ENCODE results near the gene PBLD. TPM values are rescaled to one million over a fixed set of nuclear protein-coding genes. Genes with fewer than 3 reads are reported as not detected.

PBLD gene
- polyA plus RNA-seq, 1 donor (not counting 4 experiments of a cell fraction or from before 2014, with no cell fraction given): 1.00 TPM

GRCh38 chr10:68239596-68240150 is 93.1 kb downstream of the PBLD start:
- Histone ChIP-seq H3K9ac (ENCODE audit: control insufficient read depth, extremely low read depth, insufficient read depth, low read length) (no peak overlapping the region), H3K9me1 (ENCODE audit: control insufficient read depth, extremely low read depth, insufficient read depth, low read length) (no peaks in the 10 kb centered on the region), H3K9me3 (ENCODE audit: control insufficient read depth, low read depth, low read length) (no peaks in the 10 kb centered on the region), H3K27ac (ENCODE audit: control insufficient read depth, insufficient read depth, low read length) (no peak overlapping the region), H3K27me3 (ENCODE audit: control insufficient read depth, extremely low read depth, insufficient read depth, low read length) (no peaks in the 10 kb centered on the region), H2AFZ (ENCODE audit: control insufficient read depth, low read length) (no peak overlapping the region), H3K4me1 (ENCODE audit: control insufficient read depth, extremely low read depth, insufficient read depth, low read length) (peaks cover 4% of the 10 kb centered on the region), H3K36me3 (ENCODE audit: control insufficient read depth in 2 of 2, extremely low read depth in 1 of 2, insufficient read depth in 2 of 2, low read length in 2 of 2) (no peaks in the 10 kb centered on the region), H3K4me3 (ENCODE audit: control insufficient read depth in 2 of 3, extremely low read depth in 1 of 3, insufficient read depth in 2 of 3, low read depth in 1 of 3, low read length in 3 of 3) (no peak overlapping the region), H3K4me2 (ENCODE audit: control insufficient read depth, extremely low read depth, insufficient read depth, low read depth, low read length) (no peak overlapping the region), H3K79me2 (ENCODE audit: control insufficient read depth, insufficient read depth, low read length) (no peaks in the 10 kb centered on the region), H4K20me1 (ENCODE audit: control insufficient read depth, extremely low read depth, insufficient read depth, low read length) (no peaks in the 10 kb centered on the region)
- TF ChIP-seq EZH2 (IDR thresholded peaks at IDR 0.05; ENCODE audit: low read length): no peak
- TF ChIP-seq CTCF (optimal IDR thresholded peaks at IDR 0.05 in 1 of 3, IDR thresholded peaks at IDR 0.05 in 1 of 3, conservative IDR thresholded peaks at IDR 0.05 in 1 of 3; ENCODE audit: extremely low read depth in 1 of 3, insufficient read depth in 2 of 3, low read length in 3 of 3): no peak
- dilution Hi-C loops (cut with MboI; ENCODE audit: extremely low pct_ligation_motif_present, low sequenced_read_pairs): no loop called here
- no peak for DNase-seq (ENCODE audit: low read depth, low spot score)
- FAIRE-seq: no peak

GRCh38 chr10:68239069-68239468 is 93.7 kb downstream of the PBLD start:
- Histone ChIP-seq H3K79me2 (ENCODE audit: control insufficient read depth, insufficient read depth, low read length) (no peaks in the 10 kb centered on the region), H3K36me3 (ENCODE audit: control insufficient read depth in 2 of 2, extremely low read depth in 1 of 2, insufficient read depth in 2 of 2, low read length in 2 of 2) (no peaks in the 10 kb centered on the region), H3K4me1 (ENCODE audit: control insufficient read depth, extremely low read depth, insufficient read depth, low read length) (peaks cover 4% of the 10 kb centered on the region), H2AFZ (ENCODE audit: control insufficient read depth, low read length) (no peak overlapping the region), H3K9me1 (ENCODE audit: control insufficient read depth, extremely low read depth, insufficient read depth, low read length) (no peaks in the 10 kb centered on the region), H4K20me1 (ENCODE audit: control insufficient read depth, extremely low read depth, insufficient read depth, low read length) (no peaks in the 10 kb centered on the region), H3K4me3 (ENCODE audit: control insufficient read depth in 2 of 3, extremely low read depth in 1 of 3, insufficient read depth in 2 of 3, low read depth in 1 of 3, low read length in 3 of 3) (no peak overlapping the region), H3K4me2 (ENCODE audit: control insufficient read depth, extremely low read depth, insufficient read depth, low read depth, low read length) (no peak overlapping the region), H3K9me3 (ENCODE audit: control insufficient read depth, low read depth, low read length) (no peaks in the 10 kb centered on the region), H3K27ac (ENCODE audit: control insufficient read depth, insufficient read depth, low read length) (no peak overlapping the region), H3K27me3 (ENCODE audit: control insufficient read depth, extremely low read depth, insufficient read depth, low read length) (no peaks in the 10 kb centered on the region), H3K9ac (ENCODE audit: control insufficient read depth, extremely low read depth, insufficient read depth, low read length) (no peak overlapping the region)
- no peak for DNase-seq (ENCODE audit: low read depth, low spot score)
- TF ChIP-seq EZH2 (IDR thresholded peaks at IDR 0.05; ENCODE audit: low read length) (no peak), CTCF (optimal IDR thresholded peaks at IDR 0.05 in 1 of 3, IDR thresholded peaks at IDR 0.05 in 1 of 3, conservative IDR thresholded peaks at IDR 0.05 in 1 of 3; ENCODE audit: extremely low read depth in 1 of 3, insufficient read depth in 2 of 3, low read length in 3 of 3) (no peak)
- FAIRE-seq: no peak
- dilution Hi-C loops (cut with MboI; ENCODE audit: extremely low pct_ligation_motif_present, low sequenced_read_pairs): no loop called here

Data from keratinocyte (primary cell).